MCF 10A (cell line): ENCODE data around the gene PRKN. TPM values are rescaled to one million over a fixed set of nuclear protein-coding genes. Genes with fewer than 3 reads are reported as not detected.

Source experiments
- BruUV-seq: library from RNA; stranded (reverse); fragments of 400-500 nt; replicated peaks from 2 replicates; lab custom pipeline; 2021; lab: Mats Ljungman, UMichigan
- CTCF ChIA-PET: fragments of 300-600 bp; sonication (Branson Sonifier 250); formaldehyde crosslinking; extraction: SDS; loops from one replicate; lab custom pipeline; 2021; ENCODE audit warnings: antibody characterized with exemption, inconsistent platforms; lab: Yijun Ruan, JAX
- POLR2A ChIA-PET: fragments of 300-600, 350-650 bp; sonication (Branson Sonifier 250); formaldehyde crosslinking; extraction: SDS; loops from one replicate; lab custom pipeline; 2020; ENCODE audit warnings: antibody characterized with exemption, inconsistent platforms; lab: Yijun Ruan, JAX
- DNase-seq: peaks from one replicate; pipeline ENCODE4 v3.0.0-alpha.2; 2018; ENCODE audit not compliant: unreplicated experiment
- H3K27ac Mint-ChIP-seq: one replicate; pipeline ENCODE4 v1.8.0; 2022; ENCODE audit warnings: mild to moderate bottlenecking, low read depth, mixed read lengths; ENCODE audit not compliant: unreplicated experiment
- H3K27me3 Mint-ChIP-seq: one replicate; pipeline ENCODE4 v1.8.0; 2022; ENCODE audit warnings: mixed read lengths; ENCODE audit not compliant: insufficient read depth, unreplicated experiment
- H3K36me3 Mint-ChIP-seq: one replicate; pipeline ENCODE4 v1.8.0; 2022; ENCODE audit warnings: mild to moderate bottlenecking, moderate library complexity, mixed read lengths; ENCODE audit not compliant: insufficient read depth, unreplicated experiment
- H3K4me1 Mint-ChIP-seq: one replicate; pipeline ENCODE4 v1.8.0; 2022; ENCODE audit warnings: mixed read lengths; ENCODE audit not compliant: insufficient read depth, unreplicated experiment
- H3K4me3 Mint-ChIP-seq: one replicate; pipeline ENCODE4 v1.8.0; 2022; ENCODE audit warnings: mild to moderate bottlenecking, moderate library complexity, mixed read lengths; ENCODE audit not compliant: unreplicated experiment
- H3K9me3 Mint-ChIP-seq: one replicate; pipeline ENCODE4 v1.8.0; 2022; ENCODE audit warnings: mixed read lengths; ENCODE audit not compliant: unreplicated experiment
- CTCF ChIP-seq: fragments of 200-600 bp; IDR thresholded peaks from one replicate; pipeline ENCODE4 v1.8.0; 2022; ENCODE audit warnings: antibody characterized with exemption, mild to moderate bottlenecking; ENCODE audit not compliant: unreplicated experiment
- intact Hi-C: fragments of 100-400 bp; cut with micrococcal nuclease; formaldehyde crosslinking; loops from 2 replicates; pipeline ENCODE4 v1.14.1; 2022
- total RNA-seq: library from RNA; stranded (reverse); gene quantifications from 2 replicates; pipeline ENCODE4 v1.2.3, GENCODE V29; 2022

PRKN gene
- total RNA-seq, 1 experiment from 2014 or later, result 2.5 TPM

GRCh38 chr6:162147281-162147680 is 580.3 kb downstream of the PRKN start:
- CTCF ChIA-PET, result no interaction called here
- Mint-ChIP-seq H3K9me3 (no peaks in the 10 kb centered on the region), H3K4me3 (no peak overlapping the region), H3K36me3 (no peaks in the 10 kb centered on the region), H3K27me3 (no peaks in the 10 kb centered on the region), H3K27ac (no peak overlapping the region), H3K4me1 (peaks cover 7% of the 10 kb centered on the region)
- POLR2A ChIA-PET, result no interaction called here
- intact Hi-C loops, result no loop called here
- no TSS peak for BruUV-seq
- no peak for TF ChIP-seq CTCF
- DNase-seq, result no peak

- no peak for TF ChIP-seq CTCF
- Mint-ChIP-seq H3K4me3 (no peak overlapping the region), H3K27ac (no peak overlapping the region), H3K4me1 (no peaks in the 10 kb centered on the region), H3K9me3 (peaks cover 11% of the 10 kb centered on the region), H3K27me3 (no peaks in the 10 kb centered on the region), H3K36me3 (no peaks in the 10 kb centered on the region)
- BruUV-seq, result no TSS peak
- ChIA-PET CTCF (no interaction called here), POLR2A (no interaction called here)
- intact Hi-C loops, result no loop called here
- no peak for DNase-seq
Observed at GRCh38 chr6:162140251-162140852, 587.2 kb downstream of the PRKN start.

GRCh38 chr6:162125659-162126058 is 601.9 kb downstream of the PRKN start:
- BruUV-seq, result no TSS peak
- H3K27me3 Mint-ChIP-seq, result no peaks in the 10 kb centered on the region
- H3K4me3 Mint-ChIP-seq, result no peak overlapping the region
- POLR2A ChIA-PET, result no interaction called here
- CTCF ChIA-PET, result interaction anchor here (0.6 to 1.2 kb wide), 2 partner anchors 9 to 147 kb away, joined by 3 read pairs; no protein-coding TSS in a partner anchor
- H3K36me3 Mint-ChIP-seq, result no peaks in the 10 kb centered on the region
- no peak for DNase-seq
- no peak overlapping the region for H3K27ac Mint-ChIP-seq
- H3K4me1 Mint-ChIP-seq, result peaks cover 8% of the 10 kb centered on the region
- intact Hi-C loops, result no loop called here
- peaks cover 7% of the 10 kb centered on the region for H3K9me3 Mint-ChIP-seq
- TF ChIP-seq CTCF, result no peak

GRCh38 chr6:162124710-162125435 is 602.7 kb downstream of the PRKN start:
- BruUV-seq, result no TSS peak
- Mint-ChIP-seq H3K27ac (no peak overlapping the region), H3K36me3 (no peaks in the 10 kb centered on the region), H3K9me3 (peaks cover 7% of the 10 kb centered on the region), H3K4me1 (peaks cover 8% of the 10 kb centered on the region), H3K27me3 (no peaks in the 10 kb centered on the region), H3K4me3 (no peak overlapping the region)
- ChIA-PET CTCF (interaction anchor here (0.6 to 1.2 kb wide), 2 partner anchors 8 to 402 kb away, joined by 3 read pairs; no protein-coding TSS in a partner anchor), POLR2A (interaction anchor here (1.1 kb wide), 1 partner anchor 14 kb away, joined by 3 read pairs; no protein-coding TSS in a partner anchor)
- intact Hi-C loops, result no loop called here
- DNase-seq, result peak; percentile 18
- TF ChIP-seq CTCF, result no peak
